Measurements from ENCODE around the gene NXNL2.

Gene NXNL2

GRCh38 chr9:88579050-88579715 is 44.2 kb downstream of the NXNL2 start:
- DNase-seq = no peak

- no peak for DNase-seq
Measured at GRCh38 chr9:88580961-88581360, 46.0 kb downstream of the NXNL2 start.

- DNase-seq = no peak
Measured at GRCh38 chr9:88583901-88584596, 49.1 kb downstream of the NXNL2 start.

GRCh38 chr9:88585426-88585825 is 50.4 kb downstream of the NXNL2 start:
- DNase-seq = no peak

- no peak for DNase-seq
Measured at GRCh38 chr9:88586452-88586851, 51.5 kb downstream of the NXNL2 start.

GRCh38 chr9:88587182-88587581 is 52.2 kb downstream of the NXNL2 start:
- DNase-seq = no peak

- no peak for DNase-seq
Measured at GRCh38 chr9:88587885-88588649, 53.1 kb downstream of the NXNL2 start.

GRCh38 chr9:88589656-88590055 is 54.7 kb downstream of the NXNL2 start:
- DNase-seq = no peak

- DNase-seq = no peak
Measured at GRCh38 chr9:88590558-88591146, 55.7 kb downstream of the NXNL2 start.

GRCh38 chr9:88593537-88594185 is 58.7 kb downstream of the NXNL2 start:
- DNase-seq = no peak
